GM03348 (cell line): ENCODE results near the gene SEMA4A.
A peak's percentile ranks its signal among the peaks of the same experiment; 100 is the strongest.
"Not testable (repeated sequence)": the region's sequence is repeated elsewhere in the genome, so short reads cannot be mapped to it uniquely, and the experiment has no call there.

Experiments used
- DNase-seq: peaks from one replicate; pipeline ENCODE4 v3.0.0; 2012; ENCODE audit warnings: low spot score

SEMA4A gene

DNA sequence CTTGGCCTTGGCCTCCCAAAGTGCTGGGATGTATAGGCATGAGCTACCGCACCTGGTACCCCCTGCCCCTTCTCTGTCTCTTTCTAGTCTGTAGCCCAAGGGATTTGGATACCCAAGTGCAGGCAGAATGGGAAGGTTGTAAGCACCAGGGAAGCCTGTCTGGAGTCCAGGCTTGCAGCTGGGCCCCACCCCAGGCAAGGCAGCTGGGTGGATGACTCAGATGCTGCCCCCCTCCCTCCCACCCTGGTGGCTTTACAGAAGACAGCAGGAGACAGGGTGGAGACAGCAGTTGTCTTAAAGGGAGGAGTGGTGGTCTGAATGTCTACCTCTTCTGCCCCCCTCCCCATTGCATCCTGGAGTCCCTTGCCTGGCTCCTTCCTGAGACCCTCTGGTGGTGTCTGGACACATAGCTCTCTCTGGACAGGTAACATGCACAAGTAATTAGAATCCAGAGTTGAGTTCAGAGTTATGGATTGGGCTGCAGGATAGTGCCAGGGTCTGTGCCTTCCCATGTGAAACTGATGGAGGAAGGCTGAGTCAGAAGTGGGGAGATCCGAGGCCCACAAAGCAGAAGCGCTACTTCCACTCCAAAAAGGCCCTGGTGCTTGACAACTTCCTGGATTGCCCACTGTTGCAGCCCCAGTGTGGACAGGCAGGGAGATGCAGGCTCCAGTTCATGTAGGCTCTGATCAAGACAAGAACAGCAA lies 33.7 kb upstream of the SEMA4A start:
- DNase-seq = peak; percentile 83

GRCh38 chr1:156120318-156120717 lies 33.1 kb upstream of the SEMA4A start:
- DNase-seq = no peak

- DNase-seq = not testable (repeated sequence)
Measured at GRCh38 chr1:156121005-156121404, 32.4 kb upstream of the SEMA4A start.

GRCh38 chr1:156121457-156121856 lies 31.9 kb upstream of the SEMA4A start:
- DNase-seq = no peak

DNA sequence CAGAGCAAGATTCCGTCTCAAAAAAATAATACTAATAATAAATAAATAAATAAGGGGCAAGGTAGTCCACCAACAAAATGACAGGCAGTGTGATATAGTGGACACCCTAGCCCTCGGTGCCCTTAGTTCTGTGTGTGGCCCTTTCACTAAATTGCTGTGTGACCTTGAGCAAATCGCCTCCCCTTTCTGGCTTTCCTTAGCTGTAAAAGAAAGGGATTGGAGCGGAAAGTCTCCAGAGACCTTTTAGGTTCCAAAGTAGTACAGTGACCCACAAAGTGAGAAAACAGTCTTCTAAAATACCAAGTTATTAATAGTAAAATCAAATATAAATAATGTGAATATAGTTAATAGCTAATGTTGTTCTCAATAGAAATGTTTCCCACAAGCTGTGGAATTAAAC lies 31.3 kb upstream of the SEMA4A start:
- DNase-seq = no peak

DNA sequence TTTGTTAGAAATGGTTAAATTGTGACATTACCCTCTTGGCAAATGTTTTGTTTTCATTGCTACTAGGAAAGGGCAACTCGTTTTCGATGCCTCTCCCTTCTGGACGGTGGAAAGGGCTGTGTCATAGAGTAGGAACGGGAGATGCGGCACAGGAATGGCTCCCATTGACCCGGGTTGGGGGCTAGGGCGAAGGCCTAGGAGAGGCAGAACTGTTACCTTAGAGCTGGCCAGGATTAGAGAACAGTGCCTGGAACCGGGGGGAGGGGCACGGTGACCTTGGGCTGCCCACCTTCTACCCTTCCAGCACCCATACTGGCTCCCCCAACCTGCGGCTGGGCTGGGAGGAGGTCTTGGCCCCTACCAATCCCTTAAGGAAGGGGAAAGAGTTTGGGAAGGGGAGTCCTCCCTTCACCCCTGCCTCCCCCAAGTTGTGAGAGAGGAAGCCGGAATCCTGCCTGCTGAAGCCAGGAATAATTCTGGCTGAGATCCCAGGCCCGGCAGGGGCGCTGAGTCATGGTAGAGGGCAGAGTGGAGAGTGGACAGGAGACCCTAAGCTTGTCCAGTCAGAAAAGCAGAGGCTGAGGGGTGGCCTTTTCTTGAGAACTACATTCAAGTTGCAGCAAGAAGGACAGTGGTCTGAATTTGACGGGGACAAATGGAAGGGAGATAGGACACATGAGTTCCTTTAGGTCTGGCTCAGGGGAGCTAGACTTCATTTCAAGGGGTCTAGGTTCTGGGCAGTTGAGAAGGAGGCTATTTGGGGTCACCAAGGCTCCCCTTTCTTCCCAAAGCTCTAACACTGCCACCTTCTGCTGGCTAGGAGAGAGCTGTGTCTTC lies 30.6 kb upstream of the SEMA4A start:
- DNase-seq = peak; percentile 64

DNA sequence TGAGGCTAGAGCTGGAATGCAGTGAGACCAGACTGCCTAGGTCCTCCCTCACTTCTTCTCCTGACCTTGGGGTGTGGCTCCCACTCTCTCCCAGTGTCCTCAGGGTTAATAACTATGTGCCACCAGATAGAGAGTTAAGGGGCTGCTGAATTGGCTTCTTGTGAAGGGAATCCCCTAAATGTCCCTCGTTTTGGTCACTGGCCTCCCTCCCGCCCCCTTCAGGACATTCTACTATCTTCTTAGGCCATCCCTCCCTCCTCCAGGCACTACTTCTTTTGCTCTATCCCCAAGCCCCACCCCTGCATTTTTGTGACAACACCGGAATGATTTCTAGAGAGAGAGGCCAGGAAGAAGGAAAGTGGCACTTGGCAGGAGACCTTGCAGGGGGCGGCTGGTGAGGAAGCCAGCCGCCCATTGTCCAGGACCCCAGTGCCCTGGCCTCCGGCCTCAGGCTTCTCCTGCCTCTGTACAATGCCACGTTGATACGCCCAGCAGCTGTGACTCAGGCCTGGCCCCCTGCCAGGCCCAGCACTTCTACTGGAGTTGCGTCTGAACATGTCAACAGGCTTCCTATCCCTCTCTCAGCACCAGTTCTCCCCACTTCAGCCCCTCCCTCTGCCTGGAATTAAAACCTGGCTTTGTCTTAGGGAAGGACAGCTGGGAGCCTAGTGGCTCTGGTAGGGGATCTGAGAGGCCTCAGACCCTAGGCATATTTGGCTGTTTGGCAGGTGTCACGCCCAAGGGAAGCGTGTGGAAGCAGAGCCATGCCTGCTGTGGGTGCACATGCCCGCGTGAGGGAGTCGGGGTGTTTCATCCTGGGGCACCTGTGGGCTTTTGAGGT lies 29.8 kb upstream of the SEMA4A start:
- DNase-seq = peak; percentile 77

GRCh38 chr1:156124557-156125483 lies 28.6 kb upstream of the SEMA4A start:
- DNase-seq = peak; percentile 46

DNA sequence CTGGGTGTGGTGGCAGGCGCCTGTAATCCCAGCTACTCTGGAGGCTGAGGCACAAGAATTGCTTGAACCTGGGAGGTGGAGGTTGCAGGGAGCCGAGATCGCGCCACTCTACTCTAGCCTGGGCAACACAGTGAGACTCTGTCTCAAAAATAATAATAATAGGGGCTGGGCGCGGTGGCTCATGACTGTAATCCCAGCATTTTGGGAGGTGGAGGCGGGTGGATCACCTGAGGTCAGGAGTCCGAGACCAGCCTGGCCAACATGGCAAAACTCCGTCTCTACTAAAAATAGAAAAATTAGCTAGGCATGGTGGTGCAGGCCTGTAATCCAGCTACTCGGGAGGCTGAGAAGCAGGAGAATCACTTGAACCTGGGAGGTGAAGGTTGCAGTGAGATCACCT lies 27.8 kb upstream of the SEMA4A start:
- not testable (repeated sequence) for DNase-seq

- DNase-seq = peak; percentile 91
Measured at GRCh38 chr1:156126043-156126629, 27.2 kb upstream of the SEMA4A start.

GRCh38 chr1:156126630-156127534 lies 26.5 kb upstream of the SEMA4A start:
- peak; percentile 80 for DNase-seq

DNA sequence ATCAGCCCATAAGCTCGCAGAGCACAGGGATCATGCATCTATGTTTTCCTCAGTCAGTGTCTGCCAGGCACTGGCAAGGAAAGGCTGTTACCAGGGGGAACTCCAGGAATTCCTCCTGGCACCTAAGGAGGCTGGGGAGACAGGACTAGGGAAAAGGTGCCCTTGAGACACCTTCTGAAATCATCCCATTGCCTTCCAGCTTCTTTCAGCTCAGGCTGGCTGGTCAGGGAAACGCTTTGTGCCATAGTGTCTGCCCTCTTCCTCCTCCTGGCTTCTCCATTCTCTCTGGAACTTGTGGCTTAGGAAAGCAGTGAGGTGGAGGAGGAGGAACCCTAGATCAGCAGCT lies 25.1 kb upstream of the SEMA4A start:
- DNase-seq = no peak

GRCh38 chr1:156128654-156129597 lies 24.5 kb upstream of the SEMA4A start:
- peak; percentile 66 for DNase-seq

- DNase-seq = peak; percentile 94
Measured at GRCh38 chr1:156129687-156130577, 23.5 kb upstream of the SEMA4A start.

- no peak for DNase-seq
Measured at GRCh38 chr1:156130578-156130942, 22.8 kb upstream of the SEMA4A start.

- DNase-seq = no peak
Measured at GRCh38 chr1:156134716-156135435, 18.5 kb upstream of the SEMA4A start.
